Mesothelial cell of epicardium (in vitro differentiated cells): ENCODE measurements around the gene LDLRAP1. TPM values are rescaled to one million over a fixed set of nuclear protein-coding genes. Genes with fewer than 3 reads are reported as not detected.

Experiments
- DNase-seq, 2 experiments: peaks; one replicate each; pipeline ENCODE4 v3.0.0; 2021; ENCODE audit warnings: low spot score in 2 of 2; ENCODE audit not compliant: unreplicated experiment in 2 of 2
- H3K27ac Mint-ChIP-seq: 2 replicates; pipeline ENCODE4 v1.8.0; 2021; ENCODE audit warnings: mixed read lengths
- H3K27me3 Mint-ChIP-seq: 2 replicates; pipeline ENCODE4 v1.8.0; 2021; ENCODE audit warnings: low read depth, mixed read lengths
- H3K36me3 Mint-ChIP-seq: 2 replicates; pipeline ENCODE4 v1.8.0; 2021; ENCODE audit warnings: mixed read lengths
- H3K4me1 Mint-ChIP-seq: 2 replicates; pipeline ENCODE4 v1.8.0; 2021; ENCODE audit warnings: mixed read lengths
- H3K4me3 Mint-ChIP-seq: 2 replicates; pipeline ENCODE4 v1.8.0; 2021; ENCODE audit warnings: mild to moderate bottlenecking, moderate library complexity, mixed read lengths
- H3K9me3 Mint-ChIP-seq: 2 replicates; pipeline ENCODE4 v1.8.0; 2021; ENCODE audit warnings: mixed read lengths
- CTCF ChIP-seq: fragments of 200-600 bp; sonication (generic); IDR thresholded peaks from one replicate; pipeline ENCODE4 v1.5.0; 2021; ENCODE audit warnings: antibody characterized with exemption; ENCODE audit not compliant: unreplicated experiment
- total RNA-seq: library from RNA; stranded (reverse); gene quantifications from 3 replicates; pipeline ENCODE4 v1.2.1, GENCODE V29; 2021

The LDLRAP1 gene
- total RNA-seq, 1 donor from 2014 or later = 10.0 TPM

GRCh38 chr1:25607123-25607522 lies 63.7 kb downstream of the LDLRAP1 start:
- H3K4me3 Mint-ChIP-seq = no peak overlapping the region
- no peak for TF ChIP-seq CTCF
- H3K9me3 Mint-ChIP-seq = no peaks in the 10 kb centered on the region
- no peak overlapping the region for H3K27ac Mint-ChIP-seq
- H3K36me3 Mint-ChIP-seq = no peaks in the 10 kb centered on the region
- peaks cover 52% of the 10 kb centered on the region for H3K27me3 Mint-ChIP-seq
- no peak for DNase-seq
- no peaks in the 10 kb centered on the region for H3K4me1 Mint-ChIP-seq

- no peaks in the 10 kb centered on the region for H3K9me3 Mint-ChIP-seq
- peak; percentile 84 for TF ChIP-seq CTCF
- H3K27me3 Mint-ChIP-seq = peaks cover 63% of the 10 kb centered on the region
- H3K27ac Mint-ChIP-seq = no peak overlapping the region
- no peak overlapping the region for H3K4me3 Mint-ChIP-seq
- H3K4me1 Mint-ChIP-seq = no peaks in the 10 kb centered on the region
- H3K36me3 Mint-ChIP-seq = no peaks in the 10 kb centered on the region
- peak; percentile 67 to 83 for DNase-seq
Measured at GRCh38 chr1:25608488-25609178, 65.2 kb downstream of the LDLRAP1 start.

- no peak for DNase-seq
- Mint-ChIP-seq H3K4me3 (no peak overlapping the region), H3K27me3 (peaks cover 72% of the 10 kb centered on the region), H3K9me3 (no peaks in the 10 kb centered on the region), H3K27ac (no peak overlapping the region), H3K36me3 (no peaks in the 10 kb centered on the region), H3K4me1 (no peaks in the 10 kb centered on the region)
- no peak for TF ChIP-seq CTCF
Measured at GRCh38 chr1:25609921-25610320, 66.5 kb downstream of the LDLRAP1 start.

GRCh38 chr1:25610822-25611630 lies 67.6 kb downstream of the LDLRAP1 start:
- peaks cover 68% of the 10 kb centered on the region for H3K27me3 Mint-ChIP-seq
- no peak overlapping the region for H3K27ac Mint-ChIP-seq
- H3K4me3 Mint-ChIP-seq = no peak overlapping the region
- H3K4me1 Mint-ChIP-seq = peaks cover 9% of the 10 kb centered on the region
- TF ChIP-seq CTCF = no peak
- DNase-seq = no peak
- no peaks in the 10 kb centered on the region for H3K36me3 Mint-ChIP-seq
- no peaks in the 10 kb centered on the region for H3K9me3 Mint-ChIP-seq

DNA sequence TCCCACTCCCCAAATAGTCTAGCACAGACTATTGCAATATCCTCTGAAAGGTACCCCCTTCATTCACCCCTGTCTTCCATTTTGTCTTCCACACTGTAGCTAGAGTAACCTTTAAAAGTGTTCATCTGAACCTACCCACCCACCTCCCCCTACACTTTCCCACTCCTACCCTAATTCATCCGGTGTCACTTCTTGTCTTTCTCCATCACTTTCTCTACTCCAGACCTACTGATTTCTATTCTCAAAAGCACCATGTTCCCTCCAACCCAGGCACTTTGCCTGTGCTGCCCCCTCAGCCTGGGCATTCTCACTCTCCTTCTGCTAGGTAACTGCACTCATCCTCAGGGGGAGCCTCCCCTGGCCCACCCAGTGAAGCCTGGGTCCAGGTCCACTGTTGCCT lies 68.4 kb downstream of the LDLRAP1 start:
- peaks cover 61% of the 10 kb centered on the region for H3K27me3 Mint-ChIP-seq
- peaks cover 9% of the 10 kb centered on the region for H3K4me1 Mint-ChIP-seq
- no peaks in the 10 kb centered on the region for H3K9me3 Mint-ChIP-seq
- no peak for DNase-seq
- no peaks in the 10 kb centered on the region for H3K36me3 Mint-ChIP-seq
- no peak overlapping the region for H3K27ac Mint-ChIP-seq
- no peak overlapping the region for H3K4me3 Mint-ChIP-seq
- TF ChIP-seq CTCF = no peak
